Right hindlimb (tissue), 1 donor: ENCODE results near the gene NOC2L.

Experiments used
- DNase-seq: peaks from one replicate; pipeline ENCODE4 v3.0.0-alpha.2; 2018

Gene NOC2L

GRCh38 chr1:927234-927633 is 31.8 kb downstream of the NOC2L start:
- no peak for DNase-seq

- DNase-seq, result peak; percentile 61
These were observed 33.3 kb downstream of the NOC2L start for GRCh38 chr1:925561-926421.

- DNase-seq, result peak; percentile 58
These were observed 34.1 kb downstream of the NOC2L start for GRCh38 chr1:924656-925560.

GRCh38 chr1:923991-924655 is 34.9 kb downstream of the NOC2L start:
- no peak for DNase-seq

- DNase-seq, result peak; percentile 90
These were observed 35.7 kb downstream of the NOC2L start, which contains the start of gene SAMD11 for GRCh38 chr1:923131-923990. SAMD11 (plus strand) TSS chr1:923923; CDS start chr1:924432, 509 bp downstream.

GRCh38 chr1:921011-921837 is 37.8 kb downstream of the NOC2L start:
- peak; percentile 87 for DNase-seq

GRCh38 chr1:920521-920920 is 38.5 kb downstream of the NOC2L start:
- no peak for DNase-seq

GRCh38 chr1:920010-920409 is 39.0 kb downstream of the NOC2L start:
- DNase-seq, result no peak

- DNase-seq, result no peak
These were observed 39.7 kb downstream of the NOC2L start for GRCh38 chr1:919271-919872.

GRCh38 chr1:918843-919242 is 40.2 kb downstream of the NOC2L start:
- DNase-seq, result no peak

- no peak for DNase-seq
These were observed 40.7 kb downstream of the NOC2L start for GRCh38 chr1:918353-918752.

GRCh38 chr1:917466-918091 is 41.5 kb downstream of the NOC2L start:
- peak; percentile 27 for DNase-seq

- DNase-seq, result peak; percentile 25
These were observed 42.0 kb downstream of the NOC2L start for GRCh38 chr1:917076-917459.

- peak; percentile 24 for DNase-seq
These were observed 42.6 kb downstream of the NOC2L start for GRCh38 chr1:916173-917075.

GRCh38 chr1:915295-916172 is 43.5 kb downstream of the NOC2L start:
- peak; percentile 9 for DNase-seq

- DNase-seq, result peak; percentile 12
These were observed 44.2 kb downstream of the NOC2L start for GRCh38 chr1:914891-915280.

- DNase-seq, result peak; percentile 22
These were observed 44.7 kb downstream of the NOC2L start for GRCh38 chr1:914131-914890.
